Fibroblast of the aortic adventitia (primary cell): ENCODE measurements around the gene ZFAND4. TPM values are rescaled to one million over a fixed set of nuclear protein-coding genes. Genes with fewer than 3 reads are reported as not detected.

ENCODE experiments used
- DNase-seq: peaks from one replicate; pipeline ENCODE4 v3.0.0-alpha.2; 2010; ENCODE audit warnings: low read depth
- H3K4me3 ChIP-seq: 2 replicates; pipeline ENCODE4 v1.5.1; 2011; ENCODE audit warnings: low read depth, mild to moderate bottlenecking, control low read depth, low read length, moderate library complexity
- total RNA-seq: library from RNA; depleted of rRNA; stranded (reverse); fragments of >200 nt; gene quantifications from 2 replicates; pipeline ENCODE4 v1.2.3, GENCODE V29; 2012; ENCODE audit warnings: low replicate concordance
- TF ChIP-seq, protein P1 (sequence below): IDR thresholded peaks from 2 replicates; pipeline ENCODE4 v1.5.1; 2011; ENCODE audit warnings: mild to moderate bottlenecking, low read length, control low read depth, inconsistent platforms; ENCODE audit not compliant: insufficient read depth

ZFAND4 gene
- total RNA-seq, 1 donor, result 9.1 TPM

DNA sequence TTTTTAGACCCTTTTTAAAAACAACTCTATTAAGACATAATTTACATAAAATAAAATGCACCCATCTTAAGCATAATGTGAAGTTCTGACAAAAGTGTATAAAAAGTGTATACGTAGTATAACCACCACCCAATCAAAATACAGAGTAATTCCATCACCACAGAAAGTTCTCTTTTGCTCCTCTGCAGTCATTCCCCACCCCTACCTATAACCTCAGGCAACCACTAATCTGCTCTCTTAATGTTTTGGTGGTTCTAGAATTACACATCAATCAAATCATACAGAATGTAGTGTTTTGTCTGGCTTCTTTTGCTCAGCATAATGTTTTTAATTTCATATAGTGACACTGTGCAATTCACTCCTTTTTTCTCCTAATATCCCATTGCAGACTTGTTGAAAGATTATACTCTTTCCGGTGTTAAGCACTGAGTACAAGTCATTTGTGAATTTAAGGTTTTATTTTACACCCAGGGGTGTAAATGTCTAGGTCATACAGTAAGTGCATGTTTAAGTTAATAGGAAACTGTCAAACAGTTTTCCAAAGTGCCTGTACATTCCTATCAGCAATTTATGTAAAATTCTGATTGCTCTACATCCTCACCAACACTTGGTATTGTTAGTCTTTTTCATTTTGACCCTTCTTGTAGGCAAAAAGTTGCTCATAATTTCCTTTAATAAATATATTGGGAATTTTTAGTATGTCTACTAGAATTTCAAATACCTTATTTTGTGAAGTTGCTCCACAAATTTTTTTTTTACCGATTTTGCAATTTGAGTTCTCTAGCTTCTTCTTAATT is 86.3 kb downstream of the ZFAND4 start:
- no peak for DNase-seq
- TF ChIP-seq, protein P1, sequence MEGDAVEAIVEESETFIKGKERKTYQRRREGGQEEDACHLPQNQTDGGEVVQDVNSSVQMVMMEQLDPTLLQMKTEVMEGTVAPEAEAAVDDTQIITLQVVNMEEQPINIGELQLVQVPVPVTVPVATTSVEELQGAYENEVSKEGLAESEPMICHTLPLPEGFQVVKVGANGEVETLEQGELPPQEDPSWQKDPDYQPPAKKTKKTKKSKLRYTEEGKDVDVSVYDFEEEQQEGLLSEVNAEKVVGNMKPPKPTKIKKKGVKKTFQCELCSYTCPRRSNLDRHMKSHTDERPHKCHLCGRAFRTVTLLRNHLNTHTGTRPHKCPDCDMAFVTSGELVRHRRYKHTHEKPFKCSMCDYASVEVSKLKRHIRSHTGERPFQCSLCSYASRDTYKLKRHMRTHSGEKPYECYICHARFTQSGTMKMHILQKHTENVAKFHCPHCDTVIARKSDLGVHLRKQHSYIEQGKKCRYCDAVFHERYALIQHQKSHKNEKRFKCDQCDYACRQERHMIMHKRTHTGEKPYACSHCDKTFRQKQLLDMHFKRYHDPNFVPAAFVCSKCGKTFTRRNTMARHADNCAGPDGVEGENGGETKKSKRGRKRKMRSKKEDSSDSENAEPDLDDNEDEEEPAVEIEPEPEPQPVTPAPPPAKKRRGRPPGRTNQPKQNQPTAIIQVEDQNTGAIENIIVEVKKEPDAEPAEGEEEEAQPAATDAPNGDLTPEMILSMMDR, result no peak

DNA sequence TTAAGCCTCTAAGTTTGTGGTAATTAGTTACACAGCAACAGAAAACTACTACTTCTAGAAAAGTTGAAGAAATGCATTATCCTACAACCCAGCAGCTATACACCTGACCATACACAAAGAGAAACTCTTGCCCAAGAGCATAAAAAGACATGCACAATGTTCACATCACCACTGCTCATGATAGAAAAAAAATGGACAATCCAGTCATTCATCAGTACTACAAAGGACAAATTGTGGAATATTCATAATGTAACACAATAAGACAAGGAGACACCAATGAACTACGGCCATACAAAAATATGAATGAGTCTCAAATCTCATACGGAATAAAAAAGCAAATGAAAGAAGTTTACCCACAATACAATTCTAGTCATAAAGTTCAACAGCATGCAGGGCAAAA is 87.4 kb downstream of the ZFAND4 start:
- no peak for DNase-seq
- no peak overlapping the region for H3K4me3 ChIP-seq
- TF ChIP-seq, protein P1, result no peak

More for the DNA sequence above, 86.3 kb downstream of the ZFAND4 start:
- H3K4me3 ChIP-seq, result no peak overlapping the region

DNA sequence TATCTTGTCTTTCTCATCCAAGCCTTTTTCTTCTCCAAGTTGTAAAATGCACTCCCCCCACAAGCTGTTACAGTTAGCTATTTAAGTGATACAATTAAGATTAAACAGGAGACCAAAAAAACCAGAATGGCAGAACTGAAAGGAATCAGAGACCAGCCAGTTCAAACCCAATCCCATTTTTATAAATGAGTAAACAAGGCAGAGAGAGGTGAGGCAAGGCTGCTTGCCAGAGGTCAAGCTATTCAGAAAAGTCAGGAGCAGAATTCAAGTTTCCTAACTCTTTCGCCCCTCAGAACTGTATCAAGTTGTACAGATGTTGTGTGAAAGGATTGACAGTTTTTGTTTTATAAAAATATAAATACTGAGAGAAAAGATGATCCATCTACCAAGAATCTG is 90.2 kb downstream of the ZFAND4 start:
- TF ChIP-seq, protein P1, result no peak
- no peak for DNase-seq
- H3K4me3 ChIP-seq, result no peak overlapping the region

DNA sequence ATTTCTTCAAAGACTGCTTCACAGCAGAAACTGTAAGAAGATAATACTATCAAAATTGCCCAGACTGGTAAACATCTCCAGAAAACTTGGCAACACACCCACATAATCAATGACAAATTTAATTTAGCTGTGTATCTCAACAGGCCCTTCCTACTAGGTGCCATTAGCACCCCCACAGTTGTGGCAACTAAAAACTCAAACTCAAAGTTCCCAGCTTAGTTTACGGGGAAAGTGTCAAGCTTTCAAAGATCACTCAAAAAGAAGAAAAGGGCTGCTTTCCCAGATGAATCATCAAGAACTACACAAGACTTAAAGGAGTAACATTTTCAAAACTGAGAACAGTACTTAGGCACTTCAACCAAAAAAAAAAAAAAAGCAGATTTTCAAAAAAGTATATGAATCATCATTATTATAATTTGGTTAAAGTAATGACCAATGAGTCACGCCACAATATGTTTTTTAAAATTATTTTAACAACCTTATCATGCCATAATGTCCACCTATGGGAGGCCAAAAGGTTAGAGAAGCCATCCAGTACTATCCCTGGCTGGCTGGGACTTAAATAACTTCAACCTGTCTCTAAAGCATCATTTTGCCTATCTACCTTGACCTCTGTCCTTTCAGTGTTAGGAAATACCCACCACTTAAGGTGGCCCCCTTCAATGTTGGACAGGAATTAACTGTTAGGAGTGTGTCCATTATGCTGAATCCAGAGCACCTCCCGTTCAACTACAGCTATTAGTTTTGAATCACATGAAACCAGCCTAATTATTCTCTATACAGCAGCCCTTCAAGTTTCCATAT is 90.8 kb downstream of the ZFAND4 start:
- TF ChIP-seq, protein P1, result no peak
- no peak for DNase-seq
- no peak overlapping the region for H3K4me3 ChIP-seq

DNA sequence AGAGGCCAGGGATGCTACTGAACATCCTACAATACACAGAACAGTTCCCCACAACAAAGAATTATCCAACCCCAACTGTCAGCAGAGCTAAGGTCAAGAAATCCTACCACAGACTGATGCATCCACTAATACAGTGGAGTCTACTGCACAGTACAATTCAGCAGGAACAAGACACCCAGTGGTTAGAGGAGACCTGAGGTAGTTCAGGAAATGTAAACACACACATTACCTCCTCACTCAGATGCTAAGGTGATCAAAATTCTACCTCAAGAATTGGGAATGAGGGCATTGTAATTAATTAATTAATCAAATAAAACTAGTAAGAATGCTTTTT is 91.4 kb downstream of the ZFAND4 start:
- DNase-seq, result no peak
- H3K4me3 ChIP-seq, result no peak overlapping the region
- TF ChIP-seq, protein P1, result no peak

DNA sequence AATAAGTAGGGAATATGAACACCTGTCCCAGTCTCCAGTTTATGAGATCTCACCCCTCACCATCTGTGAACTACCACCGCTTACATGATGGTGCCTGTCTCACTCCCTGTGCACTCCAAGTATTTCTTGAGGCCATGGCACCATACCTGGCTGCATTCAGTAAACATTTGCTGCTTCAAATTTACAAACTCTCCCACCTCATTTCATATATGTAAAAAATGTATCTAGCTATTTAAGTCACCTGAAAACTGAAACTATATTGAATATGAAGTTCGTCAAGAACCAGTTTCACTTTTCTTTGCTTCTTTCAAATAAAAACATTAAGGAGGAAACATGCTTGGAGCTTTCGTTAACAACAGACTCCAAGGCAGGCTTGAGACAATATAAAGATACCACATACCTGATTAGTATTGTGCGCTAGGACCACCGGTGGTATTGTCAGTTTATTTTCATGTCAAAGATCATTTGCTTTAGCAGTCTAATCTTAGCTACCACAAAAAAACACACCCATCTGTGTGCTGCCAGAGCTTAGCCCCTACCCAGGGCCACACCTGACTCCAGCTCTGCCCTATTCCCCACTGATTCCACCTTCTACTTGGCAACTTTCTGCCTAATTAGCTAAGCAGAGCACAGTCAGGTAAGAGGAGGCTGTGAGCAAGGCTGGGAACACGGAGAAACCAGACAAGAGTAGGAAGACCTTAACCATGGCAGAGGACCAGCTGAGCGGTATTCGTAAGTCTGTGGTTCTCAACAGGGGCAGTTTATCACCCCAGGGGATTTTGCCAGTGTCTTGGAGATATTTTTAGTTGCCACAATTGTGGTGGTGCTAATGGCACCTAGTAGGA is 92.0 kb downstream of the ZFAND4 start:
- DNase-seq, result no peak
- TF ChIP-seq, protein P1, result no peak
- no peak overlapping the region for H3K4me3 ChIP-seq
